Measurements from ENCODE around the gene SEPTIN7.

SEPTIN7 gene

GRCh38 chr7:35839860-35840854, 39.3 kb downstream of the SEPTIN7 start:
- DNase-seq: no peak

GRCh38 chr7:35846816-35847412, 46.1 kb downstream of the SEPTIN7 start:
- no peak for DNase-seq

GRCh38 chr7:35848725-35849124, 47.9 kb downstream of the SEPTIN7 start:
- DNase-seq: no peak

- no peak for DNase-seq
These were observed 48.4 kb downstream of the SEPTIN7 start for GRCh38 chr7:35849158-35849831.

GRCh38 chr7:35849954-35850353, 49.1 kb downstream of the SEPTIN7 start:
- no peak for DNase-seq

All from NCI-H345 (cell line).